NCI-H1048 (cell line): ENCODE measurements around the gene UBB.

ENCODE experiments used
- DNase-seq: peaks from one replicate; lab custom pipeline; 2025; lab: John Stamatoyannopoulos, UW

The UBB gene

GRCh38 chr17:16380640-16381495 lies at the start of gene UBB:
UBB (plus strand) TSS chr17:16381091; CDS start chr17:16381908, 817 bp downstream.
- DNase-seq, result peak; percentile 92

- no peak for DNase-seq
Observed at GRCh38 chr17:16338391-16338790, 42.5 kb upstream of the UBB start.

GRCh38 chr17:16339402-16339801 lies 41.5 kb upstream of the UBB start:
- DNase-seq, result no peak

GRCh38 chr17:16339959-16340358 lies 40.9 kb upstream of the UBB start:
- DNase-seq, result no peak

- no peak for DNase-seq
Observed at GRCh38 chr17:16342979-16343378, 37.9 kb upstream of the UBB start.

GRCh38 chr17:16343569-16343968 lies 37.3 kb upstream of the UBB start:
- no peak for DNase-seq

- no peak for DNase-seq
Observed at GRCh38 chr17:16345565-16345964, 35.3 kb upstream of the UBB start.

- no peak for DNase-seq
Observed at GRCh38 chr17:16346721-16347271, 34.1 kb upstream of the UBB start.

GRCh38 chr17:16348586-16348985 lies 32.3 kb upstream of the UBB start:
- DNase-seq, result no peak

GRCh38 chr17:16349431-16349830 lies 31.5 kb upstream of the UBB start:
- DNase-seq, result no peak

GRCh38 chr17:16351831-16352230 lies 29.1 kb upstream of the UBB start:
- DNase-seq, result no peak

GRCh38 chr17:16352303-16352666 lies 28.6 kb upstream of the UBB start:
- no peak for DNase-seq

GRCh38 chr17:16352667-16353316 lies 28.1 kb upstream of the UBB start:
- no peak for DNase-seq

GRCh38 chr17:16353317-16354174 lies 27.3 kb upstream of the UBB start, which contains the start of gene CENPV:
CENPV (minus strand) TSS chr17:16353469; CDS start chr17:16353436, 33 bp downstream.
- DNase-seq, result no peak

GRCh38 chr17:16354585-16354984 lies 26.3 kb upstream of the UBB start:
- no peak for DNase-seq

- DNase-seq, result no peak
Observed at GRCh38 chr17:16358394-16358793, 22.5 kb upstream of the UBB start.

GRCh38 chr17:16361874-16362273 lies 19.0 kb upstream of the UBB start:
- no peak for DNase-seq

GRCh38 chr17:16363749-16364536 lies 16.9 kb upstream of the UBB start:
- DNase-seq, result peak; percentile 58

GRCh38 chr17:16364625-16365024 lies 16.3 kb upstream of the UBB start:
- no peak for DNase-seq

GRCh38 chr17:16371742-16372141 lies 9.1 kb upstream of the UBB start:
- DNase-seq, result no peak
